NK-92 (cell line): Measurements from ENCODE around the gene ASIC1.
"Not testable (repeated sequence)": the region's sequence is repeated elsewhere in the genome, so short reads cannot be mapped to it uniquely, and the experiment has no call there.

Source experiments
- DNase-seq: peaks from one replicate; lab custom pipeline; 2025; ENCODE audit not compliant: unreplicated experiment; lab: John Stamatoyannopoulos, UW

ASIC1 gene

DNA sequence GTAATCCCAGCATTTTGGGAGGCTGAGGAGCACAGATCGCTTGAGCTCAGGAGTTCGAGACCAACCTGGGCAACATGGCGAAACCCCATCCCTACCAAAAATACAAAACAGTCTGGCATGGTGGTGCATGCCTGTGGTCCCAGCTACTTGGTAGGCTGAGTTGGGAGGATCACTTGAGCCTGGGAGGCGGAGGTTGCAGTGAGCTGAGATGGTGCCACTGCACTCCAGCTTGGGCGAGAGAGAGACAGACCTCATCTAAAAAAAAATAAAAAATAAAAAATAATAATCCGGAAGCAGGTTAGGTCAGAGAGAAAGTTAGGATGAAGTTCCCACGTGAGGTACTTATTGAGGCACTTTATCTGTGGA is 27.0 kb downstream of the ASIC1 start:
- not testable (repeated sequence) for DNase-seq

- DNase-seq: no peak
Observed at GRCh38 chr12:50084775-50085614, 27.6 kb downstream of the ASIC1 start, which contains the start of gene SMARCD1. Gene SMARCD1, plus strand, starts transcription at chr12:50085342. Its CDS starts 28 bp downstream, at chr12:50085370.

- no peak for DNase-seq
Observed at GRCh38 chr12:50085615-50086072, 28.2 kb downstream of the ASIC1 start.

DNA sequence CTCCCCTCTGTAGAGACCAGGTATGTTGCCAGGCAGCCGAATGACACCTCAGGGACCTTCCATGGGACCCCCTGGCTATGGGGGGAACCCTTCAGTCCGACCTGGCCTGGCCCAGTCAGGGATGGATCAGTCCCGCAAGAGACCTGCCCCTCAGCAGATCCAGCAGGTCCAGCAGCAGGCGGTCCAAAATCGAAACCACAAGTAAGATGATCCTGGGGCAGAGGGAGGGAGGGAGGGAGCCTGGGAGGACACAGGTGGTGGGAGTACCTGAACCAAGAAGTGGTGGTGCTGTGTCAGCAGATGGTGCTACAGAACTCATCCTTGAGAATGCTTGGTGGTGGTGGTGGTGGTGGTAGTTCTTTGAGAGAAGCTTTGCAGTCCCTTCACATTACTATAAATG is 28.8 kb downstream of the ASIC1 start:
- no peak for DNase-seq

DNA sequence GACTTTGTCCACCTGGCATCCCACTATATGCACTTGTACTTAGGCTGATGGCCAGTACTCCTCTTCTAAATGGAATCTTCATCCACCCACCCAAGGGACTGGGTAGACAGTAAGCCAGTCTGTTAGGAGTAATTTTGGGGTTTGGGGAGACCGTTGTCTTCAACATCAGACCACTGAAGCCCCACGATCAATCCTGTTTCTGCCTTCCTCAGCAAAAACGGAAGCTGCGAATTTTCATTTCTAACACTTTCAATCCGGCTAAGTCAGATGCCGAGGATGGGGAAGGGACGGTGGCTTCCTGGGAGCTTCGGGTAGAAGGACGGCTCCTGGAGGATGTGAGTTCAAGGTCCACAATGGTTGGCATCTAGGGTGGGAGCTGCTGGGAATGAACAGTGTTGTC is 29.8 kb downstream of the ASIC1 start:
- no peak for DNase-seq

DNA sequence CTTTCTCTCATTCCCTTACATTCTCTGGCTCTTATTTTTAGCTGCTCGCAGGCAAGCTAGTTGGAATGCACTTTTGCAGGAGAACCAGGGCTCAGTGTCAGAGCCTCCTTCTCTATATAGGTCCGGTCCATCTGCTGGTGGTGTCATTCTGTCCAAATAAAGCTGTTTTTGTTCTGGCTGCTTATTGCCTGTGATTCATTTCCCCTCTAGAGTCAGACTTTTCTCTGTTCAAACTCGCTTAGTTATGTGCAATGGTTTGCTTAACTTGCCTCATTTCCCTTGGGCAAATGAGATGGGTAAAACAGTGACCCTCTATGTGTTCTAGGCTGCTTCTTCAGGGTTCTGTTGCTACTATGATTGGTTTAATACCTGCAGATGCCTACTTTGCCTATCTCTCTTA is 30.6 kb downstream of the ASIC1 start:
- no peak for DNase-seq

DNA sequence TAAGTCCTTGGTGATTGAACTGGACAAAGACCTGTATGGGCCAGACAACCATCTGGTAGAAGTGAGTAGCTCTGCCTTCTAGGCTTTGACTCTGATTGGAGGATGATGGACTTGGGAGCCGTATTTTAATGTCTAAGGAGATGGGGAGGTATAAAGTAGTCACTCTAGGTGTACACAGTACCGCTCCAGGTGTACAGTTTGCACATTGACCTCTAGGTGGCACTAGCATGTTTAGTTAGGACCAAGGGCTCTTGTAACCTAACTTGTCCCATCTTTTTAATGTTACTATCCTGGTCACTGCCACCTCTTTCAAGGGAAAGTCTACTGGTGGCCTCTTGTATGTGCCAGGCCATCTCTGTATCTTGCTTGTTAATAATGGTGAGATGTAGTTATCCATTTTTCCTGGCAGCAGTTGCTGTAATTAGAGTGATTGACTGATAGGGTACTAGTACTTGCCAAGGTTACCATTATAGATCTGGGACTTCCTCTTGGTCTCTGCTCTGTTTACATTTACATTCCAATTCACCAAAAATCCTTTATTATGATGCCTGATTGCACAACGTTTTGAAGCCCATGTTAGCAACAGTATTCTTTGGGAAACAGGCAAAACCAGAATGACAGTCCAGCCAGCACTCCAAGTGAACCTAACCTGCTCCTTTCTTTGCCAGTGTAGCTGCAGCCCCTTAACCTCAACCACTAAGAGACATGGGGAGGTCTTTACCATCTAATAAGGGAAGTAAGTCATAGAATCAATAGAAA is 31.4 kb downstream of the ASIC1 start:
- no peak for DNase-seq

GRCh38 chr12:50089730-50090129 is 32.3 kb downstream of the ASIC1 start:
- DNase-seq: no peak

DNA sequence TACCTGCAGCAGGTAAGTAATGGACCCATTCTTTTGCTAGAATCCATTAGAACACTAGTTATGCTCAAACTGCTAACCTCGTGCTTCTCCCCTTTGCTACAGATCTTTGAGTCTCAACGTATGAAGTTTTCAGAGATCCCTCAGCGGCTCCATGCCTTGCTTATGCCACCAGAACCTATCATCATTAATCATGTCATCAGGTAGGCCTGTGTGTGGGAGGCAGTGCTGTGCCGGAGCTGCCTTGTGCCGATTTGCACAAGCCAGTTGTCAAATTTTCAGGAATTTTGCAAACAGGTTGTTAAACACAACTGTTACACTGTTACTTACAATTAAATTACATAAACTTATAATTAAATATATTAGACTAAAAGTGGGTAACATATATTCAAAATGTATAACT is 33.0 kb downstream of the ASIC1 start:
- no peak for DNase-seq

DNA sequence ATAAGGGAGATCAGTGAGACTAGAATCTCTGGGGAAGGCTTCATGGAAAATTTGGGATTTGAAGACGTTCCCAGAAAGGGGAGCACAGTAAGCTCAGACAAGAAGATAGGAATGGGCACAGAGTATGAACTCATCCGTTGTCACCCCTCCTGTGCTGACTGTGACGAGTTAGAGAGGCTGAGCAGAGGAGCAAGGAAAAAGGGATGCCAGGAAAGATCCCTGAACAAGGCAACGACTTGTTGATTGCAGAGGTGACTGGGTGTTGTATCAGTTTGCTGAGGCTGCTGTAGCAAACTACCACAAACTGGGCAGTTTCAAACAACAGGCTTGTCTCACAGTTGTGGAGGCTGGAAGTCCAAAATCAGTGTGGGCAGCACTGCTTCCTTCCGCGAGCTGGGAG is 40.6 kb downstream of the ASIC1 start:
- DNase-seq: no peak

- DNase-seq: no peak
Observed at GRCh38 chr12:50099302-50100008, 42.1 kb downstream of the ASIC1 start.

- no peak for DNase-seq
Observed at GRCh38 chr12:50100561-50100960, 43.2 kb downstream of the ASIC1 start.

- DNase-seq: no peak
Observed at GRCh38 chr12:50101663-50102062, 44.3 kb downstream of the ASIC1 start.

DNA sequence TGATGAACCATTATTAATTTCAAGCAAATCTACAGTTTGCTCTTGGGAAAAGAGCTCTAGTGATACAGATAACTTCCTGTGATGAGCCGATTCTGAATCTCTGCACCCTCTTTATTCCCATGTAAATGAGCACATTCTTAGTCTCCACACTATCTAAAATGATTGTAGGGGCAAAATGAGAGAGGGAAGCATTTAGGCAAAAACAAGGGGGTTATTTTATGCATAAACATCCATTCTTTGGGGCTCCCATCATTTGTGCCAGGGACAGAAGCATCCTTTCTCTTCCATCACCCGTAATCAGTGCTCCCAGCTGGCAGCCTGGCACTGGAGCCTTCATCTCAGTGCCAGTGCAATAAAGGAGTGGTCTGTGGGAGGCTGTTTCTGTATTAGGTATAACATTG is 44.7 kb downstream of the ASIC1 start:
- DNase-seq: no peak

DNA sequence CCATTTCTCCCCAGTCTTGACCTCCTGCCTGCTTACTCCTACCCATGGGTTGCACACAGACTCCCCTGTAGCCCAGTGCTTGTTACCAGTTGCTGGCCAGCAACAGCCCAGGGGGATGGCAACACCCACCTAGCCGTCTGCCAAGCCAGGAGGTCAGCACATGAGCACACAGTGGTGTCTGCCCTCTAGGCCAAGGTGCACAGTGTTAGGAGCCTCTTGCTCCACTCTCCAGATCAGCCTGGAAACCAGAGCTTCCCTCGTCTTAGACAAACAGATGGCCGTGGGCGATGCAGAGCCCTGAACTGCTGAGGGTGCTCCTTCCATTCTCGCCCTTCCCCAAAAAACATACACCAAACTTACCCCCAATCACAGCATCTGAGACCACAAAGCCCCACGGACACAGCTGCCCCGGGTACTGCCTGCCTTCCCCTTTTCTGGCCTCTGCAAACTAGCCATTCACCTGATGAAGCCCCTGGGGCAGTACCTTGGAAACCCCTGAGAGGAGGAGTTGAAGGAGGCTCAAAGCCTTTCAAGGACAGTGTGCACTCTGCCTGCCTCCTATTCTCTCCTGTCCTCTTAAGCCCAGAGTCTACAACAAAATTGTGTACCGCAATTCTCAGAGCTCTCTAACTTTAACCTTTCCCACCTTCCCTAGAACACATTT is 45.4 kb downstream of the ASIC1 start:
- no peak for DNase-seq

- DNase-seq: no peak
Observed at GRCh38 chr12:50103351-50103750, 46.0 kb downstream of the ASIC1 start.

DNA sequence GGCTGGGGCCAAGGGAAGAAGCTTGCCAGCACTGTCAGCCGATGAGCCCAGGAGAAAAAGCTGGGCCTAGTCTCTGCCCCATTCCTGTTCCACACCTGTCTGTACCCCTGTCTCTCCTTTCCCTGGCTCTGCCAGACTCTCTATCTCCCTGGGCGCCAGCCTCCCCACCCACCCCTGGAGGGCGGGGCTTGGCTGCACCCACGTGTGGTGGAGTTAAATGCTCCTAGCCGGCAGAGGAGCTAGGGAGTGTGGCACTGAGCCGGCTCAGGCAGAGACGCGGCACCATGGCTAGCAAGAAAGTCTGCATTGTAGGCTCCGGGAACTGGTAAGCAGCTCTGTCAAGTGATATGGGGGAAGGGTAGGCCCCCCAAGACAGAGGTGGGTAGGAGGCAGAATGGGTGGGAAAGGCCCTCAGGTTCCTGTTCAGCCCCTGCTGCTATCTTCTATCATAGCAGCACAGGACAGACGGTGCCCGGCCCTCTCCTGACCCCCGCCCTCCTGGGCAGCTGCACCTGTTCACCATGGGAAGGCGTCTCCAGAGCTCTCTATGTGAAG is 46.4 kb downstream of the ASIC1 start, which contains the start of gene GPD1:
TSS of gene GPD1 (plus strand) at position 242 of the 555 bp plus-strand sequence. CDS start at position 285, 43 bp downstream.
- no peak for DNase-seq

DNA sequence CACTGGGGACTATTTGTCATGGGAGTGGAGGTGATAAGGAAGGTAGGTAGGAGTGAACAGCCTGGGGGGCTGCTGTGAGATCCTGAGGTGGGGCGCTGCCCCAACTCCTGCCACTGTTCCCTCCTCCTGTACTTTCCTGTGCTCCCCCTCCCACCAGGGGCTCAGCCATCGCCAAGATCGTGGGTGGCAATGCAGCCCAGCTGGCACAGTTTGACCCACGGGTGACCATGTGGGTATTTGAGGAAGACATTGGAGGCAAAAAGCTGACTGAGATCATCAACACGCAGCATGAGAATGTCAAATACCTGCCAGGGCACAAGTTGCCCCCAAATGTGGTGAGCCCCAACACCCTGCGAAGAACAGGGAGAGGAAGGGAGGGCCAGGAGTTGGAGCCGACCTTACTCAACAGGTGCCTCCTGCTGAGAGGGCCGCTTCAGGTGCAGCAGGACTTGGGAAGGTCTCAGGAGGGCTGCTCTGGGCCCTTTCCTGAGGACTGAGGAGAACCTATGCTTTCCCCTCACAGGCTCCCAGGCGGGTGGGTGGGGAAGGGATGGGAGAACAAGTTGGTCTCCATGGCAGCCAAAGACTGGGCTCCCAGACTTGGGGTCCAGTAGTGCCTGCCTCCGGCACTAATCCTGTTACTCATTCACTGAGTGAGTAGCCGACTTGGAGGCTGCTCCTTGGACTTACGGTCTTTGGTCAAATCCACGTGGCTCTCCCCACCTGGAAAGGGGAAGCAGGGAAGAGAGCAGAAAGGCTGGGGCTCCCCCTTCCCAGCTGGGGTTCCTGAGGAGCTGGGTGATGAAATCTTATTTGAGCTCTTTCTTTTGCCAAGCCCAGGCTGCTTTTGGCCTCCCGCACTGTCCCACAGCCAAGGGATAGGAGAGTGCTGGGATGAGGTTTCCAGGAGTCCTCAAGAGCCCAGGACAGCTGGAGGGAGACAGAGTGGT is 47.3 kb downstream of the ASIC1 start:
- no peak for DNase-seq

DNA sequence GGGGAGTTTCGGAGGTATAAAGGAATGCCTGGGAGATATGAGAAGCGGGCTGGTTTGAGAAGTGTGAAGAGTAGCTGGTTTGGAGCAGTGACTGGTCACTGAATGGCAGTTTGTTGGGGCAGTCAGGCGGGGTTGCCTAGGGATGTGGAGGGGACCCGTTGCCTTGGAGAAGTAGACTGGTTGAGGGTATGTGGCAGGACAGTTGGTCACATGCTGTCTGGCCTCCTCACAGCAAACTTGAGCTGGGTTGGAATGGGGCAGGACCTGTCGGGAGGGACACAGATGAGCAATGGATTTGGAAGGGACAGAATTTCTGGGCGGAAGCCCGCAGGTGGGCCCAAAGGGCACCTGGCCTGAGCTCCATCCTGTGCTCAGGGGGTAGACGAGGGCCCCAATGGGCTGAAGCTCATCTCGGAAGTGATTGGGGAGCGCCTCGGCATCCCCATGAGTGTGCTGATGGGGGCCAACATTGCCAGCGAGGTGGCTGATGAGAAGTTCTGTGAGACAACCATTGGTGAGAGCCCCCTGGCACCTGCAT is 48.6 kb downstream of the ASIC1 start:
- no peak for DNase-seq
